ENCODE data around the gene CNTNAP2. TPM values are rescaled to one million over a fixed set of nuclear protein-coding genes. Genes with fewer than 3 reads are reported as not detected.

Gene CNTNAP2
- total and polyA plus RNA-seq, 4 donors: 0.14 to 2.3 (median 1.1) TPM

DNA sequence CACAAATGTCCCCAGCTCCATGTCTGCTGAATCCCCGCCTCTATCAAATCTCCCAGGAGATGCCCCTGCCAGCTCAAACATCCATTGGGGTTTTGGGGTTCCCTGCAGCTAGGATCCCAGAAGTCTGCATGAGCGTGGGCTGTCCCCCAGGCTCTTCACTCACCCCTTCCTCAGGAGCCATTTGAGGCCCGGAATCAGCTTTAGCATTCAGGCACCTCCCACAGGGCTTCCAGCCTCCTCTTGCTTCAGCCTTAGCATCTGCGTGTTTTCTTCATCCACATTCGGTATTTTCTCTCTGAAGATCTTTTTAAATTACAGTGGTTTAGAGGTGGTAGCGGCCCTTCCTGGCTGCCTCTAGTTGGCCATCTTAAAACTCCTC, 1054.4 kb downstream of the CNTNAP2 start:
- 74% methylated on average over 6 of the region's 6 CpGs for WGBS

GRCh38 chr7:147173883-147174282, 1057.3 kb downstream of the CNTNAP2 start:
- no peaks in the 10 kb centered on the region for H3K4me1 ChIP-seq (ENCODE audit: control insufficient read depth in 4 of 4, insufficient read depth in 4 of 4, low read length in 3 of 4)
- no peak for DNase-seq (ENCODE audit: low spot score)
- no peaks in the 10 kb centered on the region for H3K9me3 ChIP-seq (ENCODE audit: control insufficient read depth in 4 of 4, low read length in 3 of 4)
- no peak overlapping the region for H3K9ac ChIP-seq (ENCODE audit: low read depth in 1 of 2, low read length in 2 of 2)
- no peak overlapping the region for H3K4me3 ChIP-seq (ENCODE audit: low read depth in 1 of 3, low read length in 3 of 3)
- no peak overlapping the region for H3K27ac ChIP-seq (ENCODE audit: low read depth in 1 of 2, low read length in 2 of 2)
- no peaks in the 10 kb centered on the region for H3K27me3 ChIP-seq (ENCODE audit: control insufficient read depth in 4 of 4, insufficient read depth in 4 of 4, low read length in 3 of 4)
- TF ChIP-seq JUND (IDR thresholded peaks at IDR 0.05) (no peak), NR2F2 (IDR thresholded peaks at IDR 0.05) (no peak), ZBTB33 (IDR thresholded peaks at IDR 0.05) (no peak), EGR1 (IDR thresholded peaks at IDR 0.05; ENCODE audit: low read depth in 2 of 2) (no peak), GABPA (IDR thresholded peaks at IDR 0.05 in 1 of 2, conservative IDR thresholded peaks at IDR 0.05 in 1 of 2) (no peak)
- no peaks in the 10 kb centered on the region for H3K36me3 ChIP-seq (ENCODE audit: control insufficient read depth in 4 of 4, insufficient read depth in 3 of 4, low read depth in 1 of 4, low read length in 3 of 4)

More for the DNA sequence above, 1054.4 kb downstream of the CNTNAP2 start:
- TF ChIP-seq RAD21 (IDR thresholded peaks at IDR 0.05): no peak
- Histone ChIP-seq H3K27me3 (ENCODE audit: control insufficient read depth in 4 of 4, insufficient read depth in 4 of 4, low read length in 3 of 4) (no peaks in the 10 kb centered on the region), H3K4me1 (ENCODE audit: control insufficient read depth in 4 of 4, insufficient read depth in 4 of 4, low read length in 3 of 4) (no peaks in the 10 kb centered on the region), H3K27ac (ENCODE audit: low read depth in 1 of 2, low read length in 2 of 2) (no peak overlapping the region), H3K9ac (ENCODE audit: low read depth in 1 of 2, low read length in 2 of 2) (no peak overlapping the region), H3K4me3 (ENCODE audit: low read depth in 1 of 3, low read length in 3 of 3) (no peak overlapping the region), H3K9me3 (ENCODE audit: control insufficient read depth in 4 of 4, low read length in 3 of 4) (no peaks in the 10 kb centered on the region), H3K36me3 (ENCODE audit: control insufficient read depth in 4 of 4, insufficient read depth in 3 of 4, low read depth in 1 of 4, low read length in 3 of 4) (no peaks in the 10 kb centered on the region)
- DNase-seq (ENCODE audit: low spot score): no peak

DNA sequence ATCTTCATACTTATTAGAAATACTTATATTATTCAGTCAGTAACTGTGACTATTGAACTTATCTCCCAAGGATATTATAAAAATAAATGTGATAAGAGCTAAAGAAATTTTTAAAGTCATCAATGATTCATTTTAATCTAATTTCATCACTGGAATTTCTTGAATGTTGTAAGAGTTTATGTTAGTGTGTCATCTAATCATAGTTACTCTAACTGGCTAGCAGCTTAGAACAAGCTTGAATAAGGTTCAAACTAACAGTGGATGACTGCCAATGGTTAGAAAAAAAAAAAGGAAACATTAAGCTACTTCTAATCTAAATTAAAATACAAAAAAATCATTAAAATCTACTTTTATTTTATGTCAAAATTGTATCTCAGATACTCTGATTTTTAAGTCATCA, 1066.3 kb downstream of the CNTNAP2 start:
- Histone ChIP-seq H3K36me3 (ENCODE audit: control insufficient read depth in 4 of 4, insufficient read depth in 3 of 4, low read depth in 1 of 4, low read length in 3 of 4) (no peaks in the 10 kb centered on the region), H3K9ac (ENCODE audit: low read depth in 1 of 2, low read length in 2 of 2) (no peak overlapping the region), H3K27me3 (ENCODE audit: control insufficient read depth in 4 of 4, insufficient read depth in 4 of 4, low read length in 3 of 4) (no peaks in the 10 kb centered on the region), H3K9me3 (ENCODE audit: control insufficient read depth in 4 of 4, low read length in 3 of 4) (no peaks in the 10 kb centered on the region), H3K27ac (ENCODE audit: low read depth in 1 of 2, low read length in 2 of 2) (no peak overlapping the region), H3K4me3 (ENCODE audit: low read depth in 1 of 3, low read length in 3 of 3) (no peak overlapping the region), H3K4me1 (ENCODE audit: control insufficient read depth in 4 of 4, insufficient read depth in 4 of 4, low read length in 3 of 4) (no peaks in the 10 kb centered on the region)
- TF ChIP-seq, protein P1, sequence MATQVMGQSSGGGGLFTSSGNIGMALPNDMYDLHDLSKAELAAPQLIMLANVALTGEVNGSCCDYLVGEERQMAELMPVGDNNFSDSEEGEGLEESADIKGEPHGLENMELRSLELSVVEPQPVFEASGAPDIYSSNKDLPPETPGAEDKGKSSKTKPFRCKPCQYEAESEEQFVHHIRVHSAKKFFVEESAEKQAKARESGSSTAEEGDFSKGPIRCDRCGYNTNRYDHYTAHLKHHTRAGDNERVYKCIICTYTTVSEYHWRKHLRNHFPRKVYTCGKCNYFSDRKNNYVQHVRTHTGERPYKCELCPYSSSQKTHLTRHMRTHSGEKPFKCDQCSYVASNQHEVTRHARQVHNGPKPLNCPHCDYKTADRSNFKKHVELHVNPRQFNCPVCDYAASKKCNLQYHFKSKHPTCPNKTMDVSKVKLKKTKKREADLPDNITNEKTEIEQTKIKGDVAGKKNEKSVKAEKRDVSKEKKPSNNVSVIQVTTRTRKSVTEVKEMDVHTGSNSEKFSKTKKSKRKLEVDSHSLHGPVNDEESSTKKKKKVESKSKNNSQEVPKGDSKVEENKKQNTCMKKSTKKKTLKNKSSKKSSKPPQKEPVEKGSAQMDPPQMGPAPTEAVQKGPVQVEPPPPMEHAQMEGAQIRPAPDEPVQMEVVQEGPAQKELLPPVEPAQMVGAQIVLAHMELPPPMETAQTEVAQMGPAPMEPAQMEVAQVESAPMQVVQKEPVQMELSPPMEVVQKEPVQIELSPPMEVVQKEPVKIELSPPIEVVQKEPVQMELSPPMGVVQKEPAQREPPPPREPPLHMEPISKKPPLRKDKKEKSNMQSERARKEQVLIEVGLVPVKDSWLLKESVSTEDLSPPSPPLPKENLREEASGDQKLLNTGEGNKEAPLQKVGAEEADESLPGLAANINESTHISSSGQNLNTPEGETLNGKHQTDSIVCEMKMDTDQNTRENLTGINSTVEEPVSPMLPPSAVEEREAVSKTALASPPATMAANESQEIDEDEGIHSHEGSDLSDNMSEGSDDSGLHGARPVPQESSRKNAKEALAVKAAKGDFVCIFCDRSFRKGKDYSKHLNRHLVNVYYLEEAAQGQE (IDR thresholded peaks at IDR 0.05): no peak
- TF ChIP-seq, protein P2, sequence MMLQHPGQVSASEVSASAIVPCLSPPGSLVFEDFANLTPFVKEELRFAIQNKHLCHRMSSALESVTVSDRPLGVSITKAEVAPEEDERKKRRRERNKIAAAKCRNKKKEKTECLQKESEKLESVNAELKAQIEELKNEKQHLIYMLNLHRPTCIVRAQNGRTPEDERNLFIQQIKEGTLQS (IDR thresholded peaks at IDR 0.05): no peak
- no peak for TF ChIP-seq FOXA1 (IDR thresholded peaks at IDR 0.05)
- no peak for TF ChIP-seq EGR1 (IDR thresholded peaks at IDR 0.05; ENCODE audit: low read depth in 2 of 2)
- TF ChIP-seq MAX (IDR thresholded peaks at IDR 0.05): no peak
- no peak for TF ChIP-seq YY1 (IDR thresholded peaks at IDR 0.05)
- no peak for TF ChIP-seq TAF1 (conservative IDR thresholded peaks at IDR 0.05)
- no peak for TF ChIP-seq RXRA (IDR thresholded peaks at IDR 0.05)
- DNase-seq (ENCODE audit: low spot score): no peak
